ENCODE measurements around the gene SULT1A1.
A peak's percentile ranks its signal among the peaks of the same experiment; 100 is the strongest.

SULT1A1 gene

DNA sequence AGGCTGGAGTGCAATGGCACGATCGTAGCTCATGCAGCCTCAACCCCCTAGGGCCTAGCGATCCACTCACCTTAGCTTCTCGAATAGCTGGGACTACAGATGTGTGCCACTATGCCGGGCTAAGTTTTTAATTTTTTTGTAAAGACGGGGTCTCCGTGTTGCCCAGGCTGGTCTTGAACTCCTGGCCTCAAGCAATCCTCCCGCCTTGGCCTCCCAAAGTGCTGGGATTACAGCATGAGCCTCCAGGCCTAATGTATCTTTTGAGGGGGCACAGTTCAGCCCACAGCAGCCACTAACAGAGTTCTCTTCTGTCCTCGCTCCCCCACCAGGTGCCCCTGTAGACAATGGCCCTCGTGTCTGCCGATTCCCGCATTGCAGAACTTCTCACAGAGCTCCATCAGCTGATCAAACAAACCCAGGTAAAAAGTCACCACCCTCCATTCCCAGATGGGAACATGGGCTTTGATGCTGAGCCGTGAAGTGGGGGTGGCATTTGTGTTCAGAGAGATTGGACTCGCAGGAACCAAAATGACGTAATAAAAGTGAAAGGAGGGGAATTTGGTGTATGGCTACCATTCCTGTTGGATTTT, 29.0 kb downstream of the SULT1A1 start:
- TF ChIP-seq POLR2A (IDR thresholded peaks at IDR 0.05; ENCODE audit: low read length) (no peak), GATA1 (IDR thresholded peaks at IDR 0.05; ENCODE audit: low read depth, low read length) (no peak)
- no peak for DNase-seq

DNA sequence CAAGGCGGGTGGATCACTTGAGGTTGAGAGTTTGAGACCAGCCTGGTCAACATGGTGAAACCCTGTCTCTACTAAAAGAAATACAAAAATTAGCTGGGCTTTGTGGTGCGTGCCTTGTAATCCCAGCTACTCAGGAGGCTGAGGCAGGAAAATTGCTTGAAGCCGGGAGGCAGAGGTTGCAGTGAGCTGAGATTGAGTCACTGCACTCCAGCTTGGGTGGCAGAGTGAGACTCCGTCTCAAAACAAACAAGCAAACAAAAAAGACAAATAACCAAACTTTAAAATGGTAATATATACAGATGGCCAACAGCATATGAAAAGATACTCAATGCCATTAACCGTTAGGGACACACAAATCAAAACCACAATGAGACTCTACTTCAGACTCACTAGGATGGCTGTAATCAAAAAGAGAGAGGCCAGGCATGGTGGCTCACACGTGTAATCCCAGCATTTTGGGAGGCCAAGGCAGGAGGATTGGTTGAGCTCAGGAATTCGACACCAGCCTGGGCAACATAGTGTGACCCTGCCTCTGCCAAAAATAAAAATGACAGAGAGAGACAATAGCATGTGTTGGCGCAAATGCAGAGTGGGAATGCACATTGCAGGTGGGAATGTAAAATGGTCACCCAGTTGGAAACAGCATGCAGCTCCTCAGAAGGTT, 34.3 kb downstream of the SULT1A1 start:
- no peak for DNase-seq
- no peak for TF ChIP-seq GATA1 (IDR thresholded peaks at IDR 0.05; ENCODE audit: low read depth, low read length)
- TF ChIP-seq POLR2A (IDR thresholded peaks at IDR 0.05; ENCODE audit: low read length): no peak

DNA sequence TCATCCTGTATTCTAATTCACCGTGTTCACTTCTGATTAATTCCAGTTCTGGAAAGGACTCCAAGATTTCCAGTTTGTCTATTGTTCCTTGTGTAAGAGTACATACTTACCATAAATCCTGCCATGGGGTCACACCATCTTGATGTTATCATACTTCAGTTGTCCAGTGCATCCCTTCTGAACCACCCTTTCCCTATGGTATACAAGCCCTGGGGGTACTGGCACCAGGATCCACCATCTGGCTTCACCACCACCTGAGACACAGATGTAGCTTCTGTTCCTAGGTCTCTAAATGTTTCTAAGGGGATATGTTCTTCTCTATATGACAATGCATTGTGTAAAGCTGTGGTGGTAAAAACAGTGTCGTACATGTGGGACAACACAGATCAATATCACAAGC, 34.9 kb downstream of the SULT1A1 start:
- no peak for TF ChIP-seq GATA1 (IDR thresholded peaks at IDR 0.05; ENCODE audit: low read depth, low read length)
- TF ChIP-seq POLR2A (IDR thresholded peaks at IDR 0.05; ENCODE audit: low read length): no peak
- no peak for DNase-seq

DNA sequence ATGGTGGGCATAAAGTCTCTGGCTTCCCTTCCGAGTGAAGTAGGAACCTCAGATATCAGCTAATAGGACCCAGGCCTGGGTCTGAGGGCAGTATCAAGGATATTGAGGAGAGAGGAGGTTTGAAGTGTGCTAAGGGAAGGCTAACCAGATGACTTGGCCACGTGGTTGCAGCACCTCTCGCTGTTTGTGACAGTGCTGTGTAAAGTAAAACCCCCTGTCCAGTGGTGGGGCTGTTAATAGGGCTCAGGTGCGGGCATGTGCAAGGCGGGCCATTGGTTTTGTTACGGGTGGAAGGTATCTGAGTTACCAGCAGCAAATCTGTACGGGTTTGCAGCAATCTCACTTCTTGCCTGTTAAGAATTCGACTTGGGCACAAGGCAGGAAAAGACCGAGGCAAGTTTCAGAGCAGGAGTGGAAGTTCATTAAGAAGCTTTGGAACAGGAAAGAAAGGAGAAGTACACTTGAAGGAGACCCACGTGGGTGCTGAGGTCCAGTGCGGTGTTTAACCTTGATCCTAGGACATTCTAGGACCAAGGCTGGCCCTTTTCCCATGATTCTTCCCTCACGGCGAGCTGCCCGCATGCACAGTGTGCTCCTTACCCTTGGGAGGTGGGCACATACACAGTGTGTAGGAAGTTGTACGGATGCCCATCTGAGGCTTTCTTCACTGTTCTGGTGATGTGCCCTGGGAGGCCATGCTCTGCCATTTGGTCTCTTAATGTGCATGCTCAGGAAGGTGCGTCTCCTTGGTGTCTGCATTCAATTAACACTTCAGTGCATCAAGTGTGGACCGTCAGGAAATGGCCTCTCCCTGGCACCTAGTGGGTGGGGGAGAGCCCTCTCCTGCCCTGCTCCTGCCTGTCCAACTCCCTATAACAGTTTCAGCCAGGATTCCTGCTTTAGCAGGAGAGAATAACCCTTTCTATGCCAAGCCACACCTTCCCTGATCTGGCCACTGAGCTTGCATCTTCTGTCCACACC, 35.8 kb downstream of the SULT1A1 start:
- no peak for TF ChIP-seq GATA1 (IDR thresholded peaks at IDR 0.05; ENCODE audit: low read depth, low read length)
- TF ChIP-seq POLR2A (IDR thresholded peaks at IDR 0.05; ENCODE audit: low read length): no peak
- DNase-seq: no peak

DNA sequence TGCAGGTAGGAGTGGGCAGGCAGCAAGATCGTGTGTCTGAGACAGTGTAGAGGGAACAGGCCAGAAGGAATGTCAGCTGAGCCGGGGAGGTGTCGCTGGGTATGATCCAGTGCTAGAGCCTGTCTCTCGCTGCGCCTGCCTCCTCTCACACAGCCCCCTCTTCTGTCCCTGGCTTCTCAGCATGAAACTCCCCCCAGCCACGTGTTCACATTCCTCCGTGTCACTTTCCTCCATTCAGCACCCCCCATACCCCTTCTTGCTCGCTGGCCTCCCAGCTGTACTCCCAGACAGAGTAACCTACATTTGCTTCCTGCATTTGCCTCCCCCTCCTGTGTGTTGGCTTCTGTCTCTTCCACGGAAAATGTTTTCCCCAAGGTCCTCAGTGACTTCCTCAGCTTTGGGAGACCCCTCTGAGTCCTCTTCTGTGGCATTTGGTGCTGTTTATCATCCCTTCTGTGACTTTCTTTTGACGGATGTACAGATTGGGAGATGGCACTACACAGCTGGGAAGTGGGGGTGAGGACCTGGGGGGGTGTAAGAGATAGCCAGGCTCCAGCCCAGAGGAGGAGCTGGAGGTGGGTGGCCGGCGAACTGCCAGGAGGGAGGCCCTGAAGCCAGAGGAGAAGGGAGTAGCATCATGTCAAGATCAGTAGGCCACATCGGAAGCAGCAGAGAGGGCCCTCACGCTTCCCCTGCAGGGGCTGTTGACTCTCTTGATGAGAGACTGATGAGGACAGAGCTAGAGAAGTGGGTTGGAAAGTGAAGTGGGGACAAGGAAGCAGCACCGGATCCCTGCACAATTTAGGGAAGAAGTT, 36.9 kb downstream of the SULT1A1 start:
- TF ChIP-seq POLR2A (IDR thresholded peaks at IDR 0.05; ENCODE audit: low read length) (no peak), GATA1 (IDR thresholded peaks at IDR 0.05; ENCODE audit: low read depth, low read length) (no peak)
- DNase-seq: no peak

DNA sequence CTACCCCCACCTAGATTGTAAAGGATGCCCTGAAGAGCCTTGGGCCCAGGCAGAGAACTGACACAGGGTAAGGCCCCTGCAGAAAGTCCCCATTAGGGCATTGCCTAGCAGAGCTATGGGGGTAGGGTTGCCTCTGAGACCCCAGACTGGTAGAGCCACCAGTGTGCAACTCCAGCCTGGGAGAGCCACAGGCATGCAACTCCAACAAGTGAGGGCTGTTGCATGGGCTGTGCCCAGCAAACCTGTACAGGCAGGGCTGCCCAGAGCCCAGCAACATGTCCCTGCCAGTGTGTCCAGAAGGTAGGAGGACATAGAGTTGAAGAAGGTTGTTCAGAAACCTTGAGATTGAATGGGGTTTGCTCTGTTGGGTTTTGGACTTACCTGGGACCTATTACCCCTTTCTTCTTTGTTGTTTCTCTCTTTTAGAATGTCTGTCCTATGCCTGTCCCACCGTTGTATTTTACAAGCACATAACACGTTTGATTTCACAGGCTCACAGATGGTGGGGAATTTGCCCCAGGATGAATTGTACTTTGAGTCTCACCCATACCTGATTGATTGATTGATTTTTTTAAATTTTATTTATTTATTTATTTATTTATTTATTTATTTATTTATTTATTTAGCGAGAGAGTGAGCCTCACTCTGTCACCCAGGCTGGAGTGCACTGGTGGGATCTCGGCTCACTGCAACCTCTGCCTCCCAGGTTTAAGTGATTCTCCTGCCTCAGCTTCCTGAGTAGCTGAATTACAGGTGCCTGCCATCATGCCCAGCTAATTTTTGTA, 39.7 kb downstream of the SULT1A1 start:
- no peak for DNase-seq
- TF ChIP-seq GATA1 (IDR thresholded peaks at IDR 0.05; ENCODE audit: low read depth, low read length) (no peak), POLR2A (IDR thresholded peaks at IDR 0.05; ENCODE audit: low read length) (no peak)

DNA sequence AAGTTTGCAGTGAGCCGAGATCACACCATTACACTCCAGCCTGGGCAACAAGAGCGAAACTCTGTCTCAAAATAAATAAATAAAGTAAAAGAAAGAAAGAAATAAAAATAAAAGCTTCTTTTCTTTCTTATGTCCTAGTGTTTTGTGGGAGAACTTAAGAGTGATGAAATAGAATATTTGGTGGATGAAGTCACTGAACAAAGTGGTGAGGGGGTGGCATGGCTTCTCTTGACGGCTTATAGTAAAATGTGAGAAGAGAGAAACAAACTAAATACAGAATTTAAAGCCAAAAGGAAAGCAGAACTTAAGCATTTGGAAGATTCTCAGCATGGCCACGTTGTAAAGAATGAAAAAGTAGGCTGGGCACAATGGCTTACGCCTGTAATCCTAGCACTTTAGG, 40.8 kb downstream of the SULT1A1 start:
- TF ChIP-seq GATA1 (IDR thresholded peaks at IDR 0.05; ENCODE audit: low read depth, low read length) (no peak), POLR2A (IDR thresholded peaks at IDR 0.05; ENCODE audit: low read length) (no peak)
- DNase-seq: no peak

DNA sequence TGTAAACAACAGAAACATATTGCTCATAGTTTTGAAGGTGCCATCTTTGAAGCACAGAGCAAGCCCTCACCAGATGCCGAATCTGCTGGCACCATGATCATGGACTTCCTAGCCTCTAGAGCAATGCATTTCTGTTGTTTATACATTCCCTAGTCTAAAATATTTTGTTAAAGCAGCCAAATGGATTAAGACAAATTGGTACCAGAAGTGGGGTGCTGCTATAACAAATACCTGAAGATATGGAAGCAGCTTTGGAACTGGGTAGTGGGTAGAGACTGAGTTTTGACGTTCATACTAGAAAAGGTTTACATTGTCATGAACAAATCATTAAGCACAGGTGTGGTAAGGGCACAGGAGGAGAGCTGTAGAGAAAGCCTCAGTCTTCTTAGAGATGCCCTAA, 42.6 kb downstream of the SULT1A1 start:
- TF ChIP-seq POLR2A (IDR thresholded peaks at IDR 0.05; ENCODE audit: low read length) (no peak), GATA1 (IDR thresholded peaks at IDR 0.05; ENCODE audit: low read depth, low read length) (no peak)
- peak in 1 of 2 experiments; percentile 12 for DNase-seq

DNA sequence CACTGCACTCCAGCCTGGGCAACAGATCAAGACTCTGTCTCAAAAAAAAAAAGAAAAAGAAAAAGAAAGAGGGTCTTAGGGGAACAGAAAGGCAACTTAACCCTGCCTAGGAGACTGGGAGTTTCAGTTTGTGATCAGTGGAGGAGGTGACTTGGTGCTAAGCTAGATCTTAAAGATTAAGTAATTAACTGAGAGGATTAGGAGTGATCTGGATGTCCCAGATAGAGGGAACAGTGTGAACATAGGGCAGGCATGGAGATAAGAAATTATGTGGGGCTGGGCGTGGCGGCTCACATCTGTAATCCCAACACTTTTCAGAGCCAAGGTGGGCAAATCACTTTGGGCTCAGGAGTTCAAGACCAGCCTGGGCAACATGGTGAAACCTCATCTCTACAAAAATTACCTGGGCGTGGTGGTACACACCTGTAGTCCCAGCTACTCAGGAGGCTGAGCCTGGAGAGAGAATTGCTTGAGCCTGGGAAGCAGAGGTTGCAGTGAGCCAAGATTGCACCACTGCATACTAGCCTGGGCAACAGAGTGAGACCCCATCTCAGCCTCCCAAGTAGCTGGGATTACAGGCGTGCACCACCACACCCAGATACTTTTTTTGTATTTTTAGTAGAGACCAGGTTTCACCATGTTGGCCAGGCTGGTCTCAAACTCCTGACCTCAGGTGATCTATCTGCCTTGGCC, 43.5 kb downstream of the SULT1A1 start:
- DNase-seq: peak in 1 of 2 experiments; percentile 63

DNA sequence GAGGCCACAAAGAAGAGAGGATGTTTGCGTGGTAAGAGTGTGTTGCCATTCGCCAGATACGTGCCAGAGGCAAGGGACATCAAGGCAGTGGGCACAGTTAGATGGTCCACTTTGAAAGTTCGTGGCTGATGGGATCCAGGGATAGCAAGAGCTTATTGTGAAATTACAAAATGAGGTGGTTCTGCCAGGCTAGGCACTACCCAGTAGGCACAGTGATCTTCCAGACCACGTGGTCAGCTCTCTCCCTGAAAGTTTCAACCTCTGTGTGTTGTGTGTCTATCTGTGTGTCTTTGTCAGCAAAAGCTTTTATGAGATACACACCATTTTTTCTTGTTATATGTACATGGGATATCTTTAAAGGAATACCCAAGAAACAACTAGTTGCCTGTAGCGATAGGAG, 46.6 kb downstream of the SULT1A1 start:
- DNase-seq: no peak
- TF ChIP-seq GATA1 (IDR thresholded peaks at IDR 0.05; ENCODE audit: low read depth, low read length) (no peak), POLR2A (IDR thresholded peaks at IDR 0.05; ENCODE audit: low read length) (no peak)

DNA sequence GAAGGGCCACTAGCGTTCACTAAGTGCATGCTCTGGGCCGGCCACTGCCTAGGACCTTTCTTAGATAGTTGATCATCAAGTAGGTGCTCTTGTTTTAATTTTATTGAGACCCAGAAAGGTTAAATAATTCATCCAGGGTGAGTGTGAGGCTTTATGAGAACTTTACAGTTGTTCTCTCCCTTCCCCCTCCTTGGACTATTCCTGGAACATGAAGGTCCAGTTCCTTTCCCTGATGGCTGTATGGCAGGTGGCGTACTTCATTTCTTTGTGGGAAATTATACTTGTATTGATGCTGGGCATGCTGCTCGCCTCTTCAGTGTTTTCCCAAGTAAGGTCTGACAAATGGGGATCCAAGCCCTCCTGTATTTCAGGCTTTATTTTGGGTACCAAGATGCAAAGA, 47.6 kb downstream of the SULT1A1 start:
- TF ChIP-seq GATA1 (IDR thresholded peaks at IDR 0.05; ENCODE audit: low read depth, low read length): no peak
- TF ChIP-seq POLR2A (IDR thresholded peaks at IDR 0.05; ENCODE audit: low read length): no peak
- no peak for DNase-seq

DNA sequence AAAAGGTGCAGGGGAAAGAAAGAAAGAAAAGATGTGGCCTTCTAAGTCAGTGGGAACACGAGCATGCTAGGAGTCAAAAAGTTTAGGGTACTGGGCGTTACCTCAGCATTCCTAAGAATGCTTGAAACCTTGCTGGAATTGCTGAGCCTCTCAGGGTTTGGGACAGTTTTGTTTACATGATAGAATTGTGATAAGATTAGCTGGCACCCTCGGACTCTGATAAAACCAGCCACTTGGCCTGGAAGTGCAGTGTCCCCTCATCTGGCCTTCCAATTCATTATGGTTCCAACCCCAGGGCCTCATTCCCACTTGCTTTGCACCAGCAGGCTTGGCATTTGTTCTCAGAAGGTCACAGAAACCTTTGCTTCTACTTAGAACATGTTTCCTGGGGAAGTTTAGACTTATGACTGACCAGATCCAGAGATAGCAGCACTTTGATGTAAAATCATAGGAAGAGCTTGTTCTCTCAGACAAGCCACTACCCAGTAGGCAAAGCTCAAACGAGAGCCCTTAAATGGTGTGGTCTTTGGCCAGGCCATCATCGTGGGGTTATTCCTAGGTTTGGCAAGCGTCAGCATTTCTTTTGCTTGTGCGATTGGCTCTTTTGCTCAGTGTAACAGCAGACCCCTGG, 48.2 kb downstream of the SULT1A1 start:
- DNase-seq: no peak
- no peak for TF ChIP-seq GATA1 (IDR thresholded peaks at IDR 0.05; ENCODE audit: low read depth, low read length)
- no peak for TF ChIP-seq POLR2A (IDR thresholded peaks at IDR 0.05; ENCODE audit: low read length)

Measured in erythroblast (primary cell).